Activated naive CD8-positive, alpha-beta T cell (primary cell): Measurements from ENCODE around the gene GPR156.

ENCODE experiments used
- H3K27ac Mint-ChIP-seq: one replicate; pipeline ENCODE4 v1.8.0; 2021; ENCODE audit warnings: mixed read lengths
- H3K27me3 Mint-ChIP-seq: one replicate; pipeline ENCODE4 v1.8.0; 2021; ENCODE audit warnings: mixed read lengths
- H3K36me3 Mint-ChIP-seq: one replicate; pipeline ENCODE4 v1.8.0; 2021; ENCODE audit warnings: mixed read lengths
- H3K4me1 Mint-ChIP-seq: one replicate; pipeline ENCODE4 v1.8.0; 2021; ENCODE audit warnings: low read depth, mixed read lengths
- H3K4me3 Mint-ChIP-seq: one replicate; pipeline ENCODE4 v1.8.0; 2021; ENCODE audit warnings: mild to moderate bottlenecking, mixed read lengths
- H3K9me3 Mint-ChIP-seq: one replicate; pipeline ENCODE4 v1.8.0; 2021; ENCODE audit warnings: low read depth, mixed read lengths

Gene GPR156

DNA sequence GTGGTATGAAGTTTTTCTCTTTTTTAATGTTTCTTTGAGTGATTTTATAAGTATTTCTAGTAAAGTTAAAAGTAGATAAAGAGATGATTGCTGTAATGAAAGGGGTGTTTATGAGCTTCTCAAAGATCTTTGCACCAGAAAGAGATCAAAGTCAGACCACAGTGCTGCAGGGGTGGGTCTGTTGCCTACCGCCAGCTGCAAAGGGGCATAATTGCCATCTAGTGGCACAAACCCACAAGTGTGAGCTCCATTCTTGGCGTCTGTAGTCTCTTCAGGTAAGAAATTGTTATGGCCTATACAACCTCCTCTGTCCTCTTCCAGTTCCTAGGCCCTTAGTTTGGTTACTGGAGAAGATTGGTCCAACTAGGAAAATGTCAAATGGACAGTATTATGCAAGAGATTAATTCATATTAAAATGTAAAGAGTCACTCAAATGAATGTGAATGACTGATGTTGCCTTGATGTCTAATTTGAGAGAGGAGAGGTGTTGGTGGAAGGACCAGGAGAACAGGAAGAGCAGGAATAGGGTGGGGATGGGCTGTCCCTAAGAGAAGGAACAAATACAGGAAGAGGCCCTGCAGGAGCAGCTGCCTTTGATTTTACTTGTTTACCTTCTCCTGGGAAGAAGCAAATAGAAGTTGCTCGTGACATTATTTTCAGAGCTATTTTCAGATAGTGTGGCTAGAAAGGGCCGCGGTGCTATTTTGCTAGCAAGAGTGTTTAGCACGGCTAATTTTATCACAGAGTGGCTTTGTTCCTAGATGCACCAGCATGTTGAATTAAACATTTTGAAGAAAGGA, 137.8 kb downstream of the GPR156 start:
- no peaks in the 10 kb centered on the region for H3K27me3 Mint-ChIP-seq
- peak overlapping the region; percentile 24 for H3K27ac Mint-ChIP-seq
- H3K36me3 Mint-ChIP-seq: no peaks in the 10 kb centered on the region
- H3K4me3 Mint-ChIP-seq: no peak overlapping the region
- peaks cover 27% of the 10 kb centered on the region for H3K4me1 Mint-ChIP-seq
- H3K9me3 Mint-ChIP-seq: no peaks in the 10 kb centered on the region

DNA sequence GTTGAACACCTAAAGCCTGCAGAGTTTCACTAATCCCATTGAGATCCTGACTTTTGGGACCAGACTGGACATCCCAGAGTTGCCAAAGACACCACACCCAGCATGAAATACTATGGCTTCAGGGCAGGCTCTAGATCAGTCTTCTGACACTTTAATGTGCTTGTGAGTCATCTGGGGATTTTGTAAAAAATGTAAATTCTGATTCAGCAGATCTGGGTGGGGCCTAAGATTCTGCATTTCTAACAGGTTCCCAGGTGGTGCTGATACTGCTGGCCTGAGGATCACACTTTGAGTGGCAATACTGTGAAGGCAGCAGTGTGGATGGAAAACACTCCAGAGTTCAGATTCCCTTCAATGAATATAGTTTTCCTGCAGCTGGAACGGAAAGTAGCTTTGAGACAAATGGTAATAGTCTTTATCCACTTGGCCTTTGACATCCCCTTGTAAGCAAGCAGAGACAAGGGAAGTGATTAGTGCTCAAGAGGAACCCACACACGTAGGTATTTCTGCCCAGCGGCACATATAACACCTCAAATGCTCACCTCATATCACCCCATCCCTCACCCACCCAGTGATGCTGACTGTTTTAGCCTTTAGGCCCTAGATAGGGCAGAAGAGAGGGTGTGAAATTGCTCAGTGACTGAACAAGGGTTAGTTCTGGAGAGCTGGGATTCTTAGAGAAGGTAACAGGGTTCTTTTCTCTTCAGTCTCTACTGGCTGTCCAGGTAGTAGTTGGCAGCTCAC, 139.3 kb downstream of the GPR156 start:
- Mint-ChIP-seq H3K36me3 (no peaks in the 10 kb centered on the region), H3K27me3 (no peaks in the 10 kb centered on the region), H3K27ac (no peak overlapping the region), H3K9me3 (no peaks in the 10 kb centered on the region), H3K4me3 (no peak overlapping the region), H3K4me1 (peaks cover 27% of the 10 kb centered on the region)

DNA sequence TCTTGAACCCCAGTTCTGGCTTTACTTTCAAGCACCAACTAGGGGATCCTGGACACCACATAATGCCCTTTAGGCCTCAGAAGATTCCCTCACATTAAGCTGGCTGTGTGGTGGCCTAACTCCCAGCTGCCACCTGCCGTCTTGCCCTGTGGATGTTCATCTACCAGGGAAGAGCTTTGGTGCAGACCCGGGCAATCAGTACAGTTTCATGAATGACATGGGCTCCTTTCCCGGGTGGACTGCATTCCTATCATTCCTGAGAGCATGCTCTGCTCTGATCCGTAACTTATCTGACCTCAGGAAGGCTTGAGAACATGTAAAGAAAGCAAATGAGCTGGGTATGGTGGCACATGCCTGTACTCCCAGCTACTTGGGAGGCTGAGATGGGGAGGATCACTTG, 140.8 kb downstream of the GPR156 start:
- H3K27ac Mint-ChIP-seq: no peak overlapping the region
- no peak overlapping the region for H3K4me3 Mint-ChIP-seq
- peaks cover 27% of the 10 kb centered on the region for H3K4me1 Mint-ChIP-seq
- H3K9me3 Mint-ChIP-seq: no peaks in the 10 kb centered on the region
- no peaks in the 10 kb centered on the region for H3K27me3 Mint-ChIP-seq
- H3K36me3 Mint-ChIP-seq: no peaks in the 10 kb centered on the region

DNA sequence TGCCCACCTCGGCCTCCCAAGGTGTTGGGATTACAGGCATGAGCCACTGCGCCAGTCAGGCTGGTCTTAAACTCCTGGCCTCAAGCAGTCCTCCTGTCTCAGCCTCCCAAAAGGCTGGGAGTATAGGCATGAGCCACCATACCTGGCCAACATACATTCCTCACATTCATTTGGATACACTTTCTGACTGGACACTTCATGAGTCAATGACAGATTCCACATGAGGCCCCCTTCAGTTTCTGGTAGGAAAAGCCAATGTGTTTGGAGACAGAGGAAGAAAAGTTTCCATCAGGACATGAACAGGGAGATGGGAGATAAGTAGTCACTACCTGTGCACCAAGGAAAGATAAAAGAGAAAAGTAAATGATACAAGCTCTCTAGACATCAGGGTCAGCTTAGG, 141.3 kb downstream of the GPR156 start:
- H3K9me3 Mint-ChIP-seq: no peaks in the 10 kb centered on the region
- H3K36me3 Mint-ChIP-seq: no peaks in the 10 kb centered on the region
- H3K4me1 Mint-ChIP-seq: peaks cover 25% of the 10 kb centered on the region
- no peak overlapping the region for H3K27ac Mint-ChIP-seq
- H3K27me3 Mint-ChIP-seq: no peaks in the 10 kb centered on the region
- H3K4me3 Mint-ChIP-seq: no peak overlapping the region

DNA sequence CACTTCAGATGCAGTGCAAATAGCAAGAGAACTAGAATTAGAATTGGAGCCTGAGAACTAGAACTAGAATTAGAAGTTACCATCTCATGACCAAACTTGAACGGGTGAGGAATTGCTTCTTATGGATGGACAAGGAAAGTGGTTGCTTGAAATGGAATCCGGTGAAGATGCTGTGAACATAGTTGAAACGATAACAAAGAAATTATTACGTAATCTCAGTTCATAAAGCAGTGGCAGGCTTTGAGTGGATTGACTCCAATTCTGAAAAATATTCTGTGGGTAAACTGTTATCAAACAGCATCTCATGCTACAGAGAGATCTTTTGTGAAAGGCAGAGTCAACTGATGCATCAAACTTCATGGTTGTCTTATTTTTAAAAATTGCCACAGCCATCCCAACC, 142.8 kb downstream of the GPR156 start:
- Mint-ChIP-seq H3K36me3 (no peaks in the 10 kb centered on the region), H3K4me3 (no peak overlapping the region), H3K9me3 (no peaks in the 10 kb centered on the region), H3K27ac (no peak overlapping the region), H3K4me1 (peaks cover 16% of the 10 kb centered on the region), H3K27me3 (no peaks in the 10 kb centered on the region)

DNA sequence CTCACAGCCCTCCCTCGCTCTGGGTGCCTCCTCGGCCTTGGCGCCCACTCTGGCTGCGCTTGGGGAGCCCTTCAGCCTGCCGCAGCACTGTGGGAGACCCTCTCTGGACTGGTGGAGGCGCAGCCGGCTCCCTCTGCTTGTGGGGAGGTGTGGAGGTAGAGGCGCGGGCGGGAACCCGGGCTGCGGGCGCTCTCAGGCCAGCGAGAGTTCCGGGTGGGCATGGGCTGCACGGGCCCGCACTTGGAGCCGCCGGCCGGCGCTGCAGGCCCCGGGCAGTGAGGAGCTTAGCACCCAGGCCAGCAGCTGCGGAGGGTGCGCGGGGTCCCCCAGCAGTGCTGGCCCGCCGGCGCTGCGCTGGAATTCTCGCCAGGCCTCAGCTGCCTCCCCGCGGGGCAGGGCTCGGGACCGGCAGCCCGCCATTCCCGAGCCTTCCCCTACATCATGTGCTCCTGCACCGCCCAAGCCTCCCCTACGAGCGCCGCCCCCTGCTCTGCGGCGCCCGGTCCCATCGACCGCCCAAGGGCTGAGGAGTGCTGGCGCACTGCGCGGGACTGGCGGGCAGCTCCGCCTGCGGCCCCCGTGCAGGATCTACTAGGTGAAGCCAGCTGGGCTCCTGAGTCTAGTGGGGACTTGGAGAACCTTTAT, 144.8 kb downstream of the GPR156 start:
- Mint-ChIP-seq H3K4me3 (no peak overlapping the region), H3K36me3 (no peaks in the 10 kb centered on the region), H3K27ac (no peak overlapping the region), H3K4me1 (peaks cover under 1% of the 10 kb centered on the region), H3K27me3 (no peaks in the 10 kb centered on the region), H3K9me3 (no peaks in the 10 kb centered on the region)

DNA sequence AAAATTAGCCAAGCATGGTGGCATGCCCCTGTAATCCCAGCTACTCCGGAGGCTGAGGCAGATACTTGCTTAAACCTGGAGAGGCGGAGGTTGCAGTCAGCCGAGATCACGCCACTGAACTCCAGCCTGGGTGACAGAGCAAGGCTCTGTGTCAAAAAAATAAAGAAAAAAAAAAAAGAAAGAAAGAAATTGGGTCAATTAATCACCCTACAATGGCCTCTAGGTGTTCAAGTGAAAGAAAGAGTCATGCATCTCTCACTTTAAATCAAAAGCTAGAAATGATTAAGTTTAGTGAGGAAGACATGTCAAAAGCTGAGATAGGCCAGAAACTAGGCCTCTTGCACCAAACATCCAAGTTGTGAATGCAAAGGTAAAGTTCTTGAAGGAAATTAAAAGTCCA, 145.9 kb downstream of the GPR156 start:
- Mint-ChIP-seq H3K27me3 (no peaks in the 10 kb centered on the region), H3K4me3 (no peak overlapping the region), H3K36me3 (no peaks in the 10 kb centered on the region), H3K27ac (no peak overlapping the region), H3K9me3 (no peaks in the 10 kb centered on the region), H3K4me1 (no peaks in the 10 kb centered on the region)

DNA sequence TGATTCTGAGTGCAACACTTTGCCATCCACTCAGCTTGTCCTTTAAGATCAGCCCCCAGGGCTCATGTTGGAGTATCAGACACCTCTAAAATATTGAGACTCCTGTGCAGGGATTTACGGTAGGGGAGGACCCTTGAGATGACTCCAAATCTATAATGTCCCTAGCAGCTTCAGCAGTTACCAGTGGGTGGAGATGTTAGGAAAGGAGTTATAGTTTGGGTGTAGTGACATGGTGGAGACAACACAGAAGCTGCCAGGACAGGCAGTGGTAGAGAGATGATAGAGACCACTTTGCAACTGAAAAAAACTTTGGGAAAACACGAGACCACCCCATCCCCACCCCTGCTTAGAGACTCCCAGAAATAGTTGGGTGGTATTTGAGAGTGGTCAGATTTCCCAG, 147.5 kb downstream of the GPR156 start:
- Mint-ChIP-seq H3K36me3 (no peaks in the 10 kb centered on the region), H3K9me3 (no peaks in the 10 kb centered on the region), H3K27me3 (no peaks in the 10 kb centered on the region), H3K4me1 (no peaks in the 10 kb centered on the region), H3K4me3 (no peak overlapping the region), H3K27ac (no peak overlapping the region)

DNA sequence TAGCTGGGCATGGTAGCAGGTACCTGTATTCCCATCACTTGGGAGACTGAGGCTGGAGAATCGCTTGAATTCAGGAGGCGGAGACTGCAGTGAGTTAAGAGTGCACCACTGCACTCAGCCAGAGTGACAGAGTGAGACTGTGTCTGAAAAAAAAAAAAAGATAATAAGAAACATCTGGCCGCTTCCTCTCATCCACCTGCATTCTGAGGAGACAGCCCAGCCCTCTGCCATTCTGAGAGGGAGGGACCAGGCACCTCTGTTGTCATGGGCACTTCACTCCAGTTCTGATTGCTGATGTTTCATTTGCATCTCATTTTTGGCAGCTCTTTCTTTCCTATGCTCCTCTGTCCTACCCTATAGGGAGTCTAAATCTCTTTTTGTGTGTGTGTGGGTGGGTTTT, 154.4 kb downstream of the GPR156 start:
- no peak overlapping the region for H3K4me3 Mint-ChIP-seq
- no peaks in the 10 kb centered on the region for H3K4me1 Mint-ChIP-seq
- H3K9me3 Mint-ChIP-seq: no peaks in the 10 kb centered on the region
- no peaks in the 10 kb centered on the region for H3K27me3 Mint-ChIP-seq
- H3K36me3 Mint-ChIP-seq: no peaks in the 10 kb centered on the region
- no peak overlapping the region for H3K27ac Mint-ChIP-seq

DNA sequence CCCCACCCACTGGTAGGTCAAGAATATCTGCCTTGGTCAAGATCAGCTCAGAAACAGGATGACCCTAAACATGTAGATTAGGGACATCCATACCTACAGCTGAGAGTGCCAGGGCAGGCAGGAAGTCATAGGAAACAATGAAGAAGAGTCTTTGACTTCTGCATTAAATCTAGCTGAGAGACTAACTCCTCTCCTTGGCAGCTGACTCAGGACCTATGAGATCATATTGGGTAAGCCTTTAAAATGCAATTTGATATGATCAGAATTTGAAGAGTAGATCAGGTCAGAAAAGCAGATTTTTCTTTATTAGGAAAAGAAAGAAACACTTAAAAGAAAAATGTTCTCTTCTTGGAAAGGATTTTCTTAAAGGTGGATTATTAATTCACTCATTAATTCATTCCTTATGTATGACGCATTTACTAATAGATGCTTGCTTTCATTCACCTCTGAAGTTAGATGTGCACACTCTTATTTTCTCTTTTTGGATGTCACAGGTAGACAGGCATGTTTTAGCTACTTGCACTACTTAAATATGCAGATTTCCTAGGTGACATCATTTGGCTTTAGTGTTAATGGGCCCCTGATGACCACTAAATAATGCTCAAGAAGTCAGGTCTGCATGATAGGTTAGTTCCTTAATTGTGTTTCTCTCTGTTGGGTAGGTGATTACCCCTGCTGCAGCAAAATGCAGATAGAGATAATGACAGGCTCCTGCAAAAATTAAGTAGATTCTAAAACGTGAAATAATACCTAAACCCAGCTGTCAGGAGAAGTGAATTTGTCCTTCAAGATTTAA, 155.1 kb downstream of the GPR156 start:
- no peaks in the 10 kb centered on the region for H3K9me3 Mint-ChIP-seq
- H3K27ac Mint-ChIP-seq: no peak overlapping the region
- H3K4me1 Mint-ChIP-seq: no peaks in the 10 kb centered on the region
- H3K27me3 Mint-ChIP-seq: no peaks in the 10 kb centered on the region
- no peaks in the 10 kb centered on the region for H3K36me3 Mint-ChIP-seq
- H3K4me3 Mint-ChIP-seq: no peak overlapping the region

DNA sequence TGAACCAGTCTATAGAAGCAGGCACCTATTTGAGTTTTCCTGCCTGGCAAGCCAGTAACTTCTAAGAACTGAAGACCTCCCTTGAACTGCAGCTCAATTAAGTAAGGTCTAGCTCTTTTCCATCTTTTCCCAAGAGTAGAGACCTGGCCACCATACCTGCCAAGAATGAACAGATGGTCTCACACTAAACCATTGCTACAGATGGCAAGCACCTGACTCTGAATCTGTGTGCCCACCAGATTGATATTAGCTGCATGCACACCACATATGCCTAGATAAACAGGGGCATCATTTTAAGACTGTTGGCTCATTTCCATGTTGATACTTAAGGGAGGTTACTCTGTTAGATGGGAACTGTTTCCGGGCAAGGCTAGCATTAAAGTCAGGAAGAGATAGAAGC, 156.0 kb downstream of the GPR156 start:
- Mint-ChIP-seq H3K4me3 (no peak overlapping the region), H3K9me3 (no peaks in the 10 kb centered on the region), H3K27ac (no peak overlapping the region), H3K27me3 (no peaks in the 10 kb centered on the region), H3K4me1 (no peaks in the 10 kb centered on the region), H3K36me3 (no peaks in the 10 kb centered on the region)

DNA sequence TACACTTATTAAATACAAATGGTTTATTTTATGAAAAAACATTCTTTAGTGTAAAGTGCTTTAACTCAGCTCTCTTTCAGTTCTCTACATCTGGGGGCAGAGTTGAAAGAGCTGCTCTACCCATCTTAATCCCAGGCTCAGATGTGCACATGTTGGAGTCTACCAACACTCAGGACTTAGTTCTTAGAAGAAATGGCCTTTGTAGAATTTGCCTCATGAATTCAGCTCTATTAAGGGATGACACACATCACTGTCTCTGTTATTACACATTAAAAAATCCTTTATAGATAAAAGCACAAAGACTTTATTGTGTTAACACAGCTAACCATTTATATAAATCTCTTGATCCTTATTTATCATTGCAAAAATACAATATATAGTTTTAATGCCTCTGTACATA, 159.0 kb downstream of the GPR156 start:
- H3K4me1 Mint-ChIP-seq: no peaks in the 10 kb centered on the region
- no peak overlapping the region for H3K4me3 Mint-ChIP-seq
- H3K36me3 Mint-ChIP-seq: no peaks in the 10 kb centered on the region
- H3K27ac Mint-ChIP-seq: no peak overlapping the region
- no peaks in the 10 kb centered on the region for H3K27me3 Mint-ChIP-seq
- no peaks in the 10 kb centered on the region for H3K9me3 Mint-ChIP-seq

DNA sequence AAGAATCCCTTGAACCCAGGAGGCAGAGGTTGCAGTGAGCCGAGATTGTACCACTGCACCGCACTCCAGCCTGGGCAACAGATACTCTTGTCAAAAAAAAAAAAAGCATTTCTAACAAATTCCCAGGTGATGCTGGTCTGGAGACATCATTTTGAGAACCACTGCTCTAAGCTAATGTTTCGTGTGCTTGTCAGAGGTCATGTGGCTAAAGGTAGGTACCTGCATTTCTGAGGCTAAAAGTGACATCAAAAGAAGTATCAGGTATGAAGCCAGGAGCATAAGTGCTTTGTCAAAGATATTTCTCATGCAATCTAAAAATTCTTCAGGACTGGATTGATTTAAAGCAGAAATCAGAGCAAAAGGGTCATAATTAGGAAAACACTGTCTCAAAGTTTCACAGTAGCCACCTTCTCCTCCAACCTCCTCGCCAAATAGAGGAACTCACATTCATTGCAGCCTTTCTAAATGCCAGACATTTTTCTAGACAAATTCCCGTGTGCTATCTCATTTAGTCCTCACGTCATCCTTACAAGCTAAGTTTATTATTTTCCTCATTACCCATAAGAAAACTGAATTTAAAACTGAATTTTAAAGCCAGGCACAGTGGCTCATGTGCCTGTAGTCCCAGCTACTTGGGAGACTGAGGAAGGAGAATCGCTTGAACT, 165.0 kb downstream of the GPR156 start:
- Mint-ChIP-seq H3K27ac (no peak overlapping the region), H3K4me1 (no peaks in the 10 kb centered on the region), H3K4me3 (no peak overlapping the region)

More for the DNA sequence above, 165.0 kb downstream of the GPR156 start:
- Mint-ChIP-seq H3K9me3 (peaks cover 8% of the 10 kb centered on the region), H3K27me3 (no peaks in the 10 kb centered on the region), H3K36me3 (peaks cover 8% of the 10 kb centered on the region)
